GM13976 (cell line): Measurements from ENCODE around the gene PLXND1.

Source experiments
- DNase-seq: peaks from one replicate; pipeline ENCODE4 v3.0.0; 2012; ENCODE audit warnings: low spot score
- in situ Hi-C: fragments of 300-500 bp; cut with MboI; formaldehyde crosslinking; loops from one replicate; pipeline ENCODE4 v1.12.0; 2022; ENCODE audit warnings: low sequenced_read_pairs, mixed read lengths, inconsistent platforms; ENCODE audit not compliant: unreplicated experiment
- TF ChIP-seq, protein P1 (sequence below): IDR thresholded peaks from 2 replicates; pipeline ENCODE4 v1.5.1; 2012; ENCODE audit warnings: borderline replicate concordance, mild to moderate bottlenecking; ENCODE audit not compliant: insufficient read depth; ENCODE audit errors: extremely low read depth, missing control alignments, control extremely low read depth

PLXND1 gene

GRCh38 chr3:129610276-129610675 lies 3.8 kb upstream of the PLXND1 start:
- TF ChIP-seq, protein P1, sequence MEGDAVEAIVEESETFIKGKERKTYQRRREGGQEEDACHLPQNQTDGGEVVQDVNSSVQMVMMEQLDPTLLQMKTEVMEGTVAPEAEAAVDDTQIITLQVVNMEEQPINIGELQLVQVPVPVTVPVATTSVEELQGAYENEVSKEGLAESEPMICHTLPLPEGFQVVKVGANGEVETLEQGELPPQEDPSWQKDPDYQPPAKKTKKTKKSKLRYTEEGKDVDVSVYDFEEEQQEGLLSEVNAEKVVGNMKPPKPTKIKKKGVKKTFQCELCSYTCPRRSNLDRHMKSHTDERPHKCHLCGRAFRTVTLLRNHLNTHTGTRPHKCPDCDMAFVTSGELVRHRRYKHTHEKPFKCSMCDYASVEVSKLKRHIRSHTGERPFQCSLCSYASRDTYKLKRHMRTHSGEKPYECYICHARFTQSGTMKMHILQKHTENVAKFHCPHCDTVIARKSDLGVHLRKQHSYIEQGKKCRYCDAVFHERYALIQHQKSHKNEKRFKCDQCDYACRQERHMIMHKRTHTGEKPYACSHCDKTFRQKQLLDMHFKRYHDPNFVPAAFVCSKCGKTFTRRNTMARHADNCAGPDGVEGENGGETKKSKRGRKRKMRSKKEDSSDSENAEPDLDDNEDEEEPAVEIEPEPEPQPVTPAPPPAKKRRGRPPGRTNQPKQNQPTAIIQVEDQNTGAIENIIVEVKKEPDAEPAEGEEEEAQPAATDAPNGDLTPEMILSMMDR, result no peak
- DNase-seq, result no peak
- in situ Hi-C loops, result no loop called here

DNA sequence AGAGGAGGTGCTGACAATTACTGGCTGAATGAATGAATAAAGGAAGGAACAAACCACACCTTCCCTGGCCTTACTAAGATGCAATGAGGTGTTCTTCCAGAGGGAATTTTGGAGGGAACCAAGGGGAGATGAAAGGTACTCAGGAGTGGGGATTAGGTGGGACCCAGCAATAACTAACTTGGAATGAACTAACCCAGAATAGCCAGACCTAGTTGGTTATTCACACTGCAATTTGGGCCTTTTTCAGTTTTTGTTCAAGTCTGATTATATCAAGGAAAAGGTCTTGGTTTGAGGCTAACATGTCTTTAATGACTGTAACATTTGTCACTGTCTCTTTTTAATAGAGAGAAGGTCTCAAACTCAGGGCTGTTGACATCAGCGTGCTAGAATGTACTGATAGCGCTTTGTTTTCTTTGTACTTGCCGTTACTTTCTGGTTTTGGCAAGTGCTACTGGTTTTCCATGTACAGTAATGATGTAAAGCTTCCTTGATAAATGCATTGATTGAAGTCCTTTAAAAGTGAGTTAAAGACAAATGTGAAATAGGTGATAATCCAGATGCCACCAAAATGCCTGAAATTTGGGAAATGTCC lies 3.2 kb upstream of the PLXND1 start:
- in situ Hi-C loops, result no loop called here
- DNase-seq, result no peak
- TF ChIP-seq, protein P1, result no peak

DNA sequence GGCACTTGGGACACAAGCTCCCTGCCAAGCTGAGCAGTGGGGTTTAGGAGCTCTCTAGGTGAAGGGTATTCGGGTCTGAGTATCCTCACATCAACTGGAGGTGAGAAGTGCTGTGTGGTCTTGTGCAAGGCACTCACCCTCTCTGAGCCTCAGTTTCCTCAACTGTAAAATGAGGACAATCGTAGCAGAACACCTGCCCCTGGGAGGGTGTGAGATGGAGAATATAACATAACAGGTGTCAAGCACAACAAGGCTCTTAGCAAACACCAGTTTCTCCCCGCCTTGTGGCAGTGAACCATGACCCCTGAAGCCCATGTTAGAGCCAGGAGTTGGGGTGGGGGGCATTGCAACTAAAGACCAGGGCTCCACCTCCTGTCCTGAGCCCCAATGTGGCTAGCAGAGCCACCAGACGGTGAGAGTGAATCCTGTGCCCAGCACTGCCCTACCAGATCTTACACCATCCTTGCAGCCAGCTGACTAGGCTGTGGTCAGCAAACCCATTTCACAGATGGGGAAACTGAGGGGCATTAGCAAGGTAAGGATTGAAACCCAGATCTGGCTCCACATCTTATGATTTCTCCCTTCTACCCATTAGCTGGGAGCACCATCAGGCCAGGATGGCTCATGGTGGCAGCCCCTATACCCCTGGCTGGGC lies 2.6 kb upstream of the PLXND1 start:
- no peak for DNase-seq

GRCh38 chr3:129608087-129608935 lies 1.8 kb upstream of the PLXND1 start:
- DNase-seq, result no peak
- in situ Hi-C loops, result no loop called here
- TF ChIP-seq, protein P1, result no peak

More for the DNA sequence above, 2.6 kb upstream of the PLXND1 start:
- TF ChIP-seq, protein P1, result no peak
- in situ Hi-C loops, result no loop called here

- TF ChIP-seq, protein P1, result no peak
- in situ Hi-C loops, result no loop called here
- DNase-seq, result no peak
Measured at GRCh38 chr3:129607391-129608068, 1.1 kb upstream of the PLXND1 start.

DNA sequence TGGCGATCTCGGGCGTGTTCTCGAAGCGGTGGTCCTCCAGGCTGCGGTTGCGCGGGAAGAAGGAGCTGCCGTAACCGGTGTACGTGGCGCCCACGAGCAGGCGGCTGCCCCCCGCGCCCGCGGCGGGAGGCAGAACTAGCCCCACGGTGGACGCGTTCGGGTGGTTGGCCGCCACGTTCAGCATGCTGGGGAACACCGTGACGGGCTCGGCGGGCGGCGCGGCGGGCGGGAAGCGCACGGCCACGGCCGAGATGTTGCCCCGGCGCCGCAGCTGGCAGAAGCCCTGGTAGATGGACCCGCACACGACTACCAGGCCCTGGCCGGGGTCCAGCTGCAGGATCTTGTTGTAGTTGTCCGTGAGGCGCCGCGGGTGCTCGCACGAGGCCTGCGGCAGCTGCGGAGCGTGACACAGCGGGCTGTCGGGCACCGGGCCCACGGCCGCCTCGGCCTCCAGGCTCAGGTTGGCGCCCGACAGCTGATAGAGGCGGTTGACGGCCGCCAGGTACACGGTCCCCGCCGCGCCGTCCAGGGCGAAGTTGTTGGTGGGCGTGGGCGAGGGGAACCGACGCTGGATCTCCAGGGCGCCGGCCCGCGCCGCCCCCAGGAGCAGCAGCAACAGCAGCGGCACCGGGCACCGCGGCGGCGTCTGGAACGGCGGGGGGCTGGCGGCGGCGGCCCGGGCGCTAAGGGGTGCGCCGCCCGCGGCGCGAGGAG lies 397 bp downstream of the PLXND1 start:
- peak; percentile 65 for DNase-seq
- TF ChIP-seq, protein P1, result no peak
- in situ Hi-C loops, result no loop called here
